K562 (cell line): ENCODE data around the gene MADCAM1. TPM values are rescaled to one million over a fixed set of nuclear protein-coding genes. Genes with fewer than 3 reads are reported as not detected.

Experiments
- ATAC-seq: fragments of 200-7000 bp; cut with Tn5 transposase; 3 replicates; pipeline ENCODE4 v1.9.1; 2020; ENCODE audit warnings: moderate library complexity
- BruUV-seq: library from RNA; stranded (reverse); fragments of 400-500 nt; replicated peaks from 2 replicates; lab custom pipeline; 2021; lab: Mats Ljungman, UMichigan
- CTCF ChIA-PET: fragments of 300-600 bp; formaldehyde crosslinking; extraction: SDS; loops from one replicate; lab custom pipeline; 2021; ENCODE audit warnings: low intra/inter-chr PET ratio; lab: Yijun Ruan, JAX
- POLR2A ChIA-PET: fragments of 300-600, 350-650 bp; sonication (Branson Sonifier 250); formaldehyde crosslinking; extraction: SDS; loops from one replicate; lab custom pipeline; 2021; ENCODE audit warnings: antibody characterized with exemption, inconsistent platforms; lab: Yijun Ruan, JAX
- DNase-seq, 4 experiments: peaks; one replicate each; pipeline versions ENCODE4 v3.0.0 to v3.0.0-alpha.2; 2011 to 2018; ENCODE audit warnings: low spot score in 3 of 4, mixed read lengths in 3 of 4; ENCODE audit errors: extremely low read depth in 1 of 4
- FAIRE-seq: peaks from 2 replicates; lab custom pipeline; 2011; peaks lifted over from hg19 to GRCh38; lab: Jason Lieb, UNC
- H2AFZ ChIP-seq: 2 replicates; pipeline ENCODE4 v1.6.0; 2011; ENCODE audit warnings: low read depth, low read length, control low read depth, inconsistent platforms
- H3K27ac ChIP-seq: fragments of 200-600 bp; 3 replicates; pipeline ENCODE4 v1.8.0; 2011; ENCODE audit warnings: low read depth, mild to moderate bottlenecking, control low read depth, inconsistent platforms, low read length, moderate library complexity, mixed read lengths; ENCODE audit errors: extremely low read depth
- H3K27me3 ChIP-seq, 2 experiments: fragments of 300-600 bp in 1 of 2; 2 replicates in 1 of 2; 3 replicates in 1 of 2; pipeline versions ENCODE4 v1.6.0 to v1.8.0; 2011; ENCODE audit warnings: inconsistent platforms in 2 of 2, low read length in 2 of 2, mild to moderate bottlenecking in 1 of 2, mixed read lengths in 1 of 2, moderate library complexity in 1 of 2; ENCODE audit not compliant: control insufficient read depth in 2 of 2, insufficient read depth in 2 of 2
- H3K36me3 ChIP-seq: fragments of 300-600 bp; 3 replicates; pipeline ENCODE4 v1.8.0; 2011; ENCODE audit warnings: mild to moderate bottlenecking, low read length, inconsistent platforms; ENCODE audit not compliant: control insufficient read depth, insufficient read depth
- H3K4me1 ChIP-seq, 2 experiments: fragments of 200-600 bp in 1 of 2; replicated peaks in 1 of 2; 2 replicates in 1 of 2; 3 replicates in 1 of 2; pipeline versions ENCODE4 v1.5.1 to v1.8.0; 2011; ENCODE audit warnings: inconsistent platforms in 2 of 2, low read length in 2 of 2, mild to moderate bottlenecking in 1 of 2, mixed read lengths in 1 of 2, moderate library complexity in 1 of 2; ENCODE audit not compliant: control insufficient read depth in 2 of 2, insufficient read depth in 2 of 2
- H3K4me2 ChIP-seq: 2 replicates; pipeline ENCODE4 v1.6.1; 2011; ENCODE audit warnings: low read length, control low read depth, inconsistent platforms, mixed read lengths; ENCODE audit not compliant: insufficient read depth
- H3K4me3 ChIP-seq: fragments of 200-600 bp; sonication (generic), shearing (Covaris generic); 2 replicates; pipeline ENCODE4 v1.5.1; 2016; ENCODE audit warnings: control low read depth, inconsistent platforms
- H3K79me2 ChIP-seq: fragments of 200-600 bp; 3 replicates; pipeline ENCODE4 v1.8.0; 2011; ENCODE audit warnings: low read length, inconsistent platforms; ENCODE audit not compliant: control insufficient read depth, insufficient read depth
- H3K9ac ChIP-seq, 2 experiments: 2 replicates each; pipeline versions ENCODE4 v1.6.0 to v1.6.1; 2011; ENCODE audit warnings: low read depth in 2 of 2, low read length in 2 of 2, control low read depth in 1 of 2, inconsistent platforms in 1 of 2, mild to moderate bottlenecking in 1 of 2, mixed read lengths in 1 of 2; ENCODE audit not compliant: insufficient read depth in 1 of 2
- H3K9me1 ChIP-seq: one replicate; pipeline ENCODE4 v1.6.0; 2011; ENCODE audit warnings: inconsistent platforms, mild to moderate bottlenecking, low read length, moderate library complexity; ENCODE audit not compliant: control insufficient read depth, insufficient read depth
- H3K9me3 ChIP-seq: replicated peaks from 2 replicates; pipeline ENCODE4 v1.5.1; 2011; ENCODE audit warnings: low read depth, low read length, inconsistent platforms; ENCODE audit not compliant: control insufficient read depth, insufficient read depth
- H4K20me1 ChIP-seq: replicated peaks from 2 replicates; pipeline ENCODE4 v1.6.1; 2011; ENCODE audit warnings: low read length, inconsistent platforms, mixed read lengths; ENCODE audit not compliant: control insufficient read depth, insufficient read depth
- CCAR2 ChIP-seq: fragments of 200-400 bp; formaldehyde crosslinking; IDR thresholded peaks from 2 replicates; pipeline ENCODE4 v1.6.1; 2017; ENCODE audit warnings: mild to moderate bottlenecking, low read depth, low read length
- DACH1 ChIP-seq: fragments of 450-650 bp; IDR thresholded peaks from 2 replicates; pipeline ENCODE4 v1.6.1; 2018; ENCODE audit not compliant: partially characterized antibody
- PTTG1 ChIP-seq: fragments of 450-650 bp; IDR thresholded peaks from 2 replicates; pipeline ENCODE4 v1.6.1; 2016; ENCODE audit warnings: low read depth, mild to moderate bottlenecking, missing genetic modification characterization, missing compliant biosample characterization
- RBM14 ChIP-seq: fragments of 200-400 bp; formaldehyde crosslinking; IDR thresholded peaks from 2 replicates; pipeline ENCODE4 v1.6.1; 2018; ENCODE audit warnings: low read depth, mild to moderate bottlenecking, low read length, moderate library complexity, borderline replicate concordance; ENCODE audit not compliant: insufficient read depth
- ZNF165 ChIP-seq: fragments of 250-450 bp; sonication (Bioruptor Pico); IDR thresholded peaks from 2 replicates; pipeline ENCODE4 v1.4.0; 2020; ENCODE audit warnings: borderline replicate concordance
- WGBS: fragments of 100-300 bp; shearing (Covaris generic); methylation state at CpG from one replicate; pipeline ENCODE4 v1.1.6; 2016; ENCODE audit warnings: low coverage, mixed read lengths; ENCODE audit not compliant: insufficient coverage; ENCODE audit errors: missing lambda C conversion rate; 5-methylcytosine and 5-hydroxymethylcytosine counted together
- in situ Hi-C: fragments of 300-500 bp; cut with MboI; formaldehyde crosslinking; loops from 4 replicates; pipeline ENCODE4 v1.15.0; 2018; ENCODE audit warnings: inconsistent platforms, mixed read lengths
- intact Hi-C: fragments of 100-400 bp; cut with micrococcal nuclease; formaldehyde crosslinking; loops from 2 replicates; pipeline ENCODE4 v1.14.2; 2022
- polyA plus RNA-seq, 8 experiments: library from polyadenylated mRNA; depleted of rRNA in 4 of 8; stranded (reverse) in 5 of 8; unstranded in 3 of 8; fragments of >200 nt; fragmentation: Nextera tagmentation in 2 of 8; fragmentation: Illumina TruSeq in 1 of 8; extraction: Ambion mirVana in 2 of 8; extraction: Trizol in 1 of 8; gene quantifications; 2 replicates each; pipeline versions ENCODE4 v1.2.1 to v1.2.3, GENCODE V29; 2011 to 2014; ENCODE audit warnings: inconsistent platforms in 1 of 8, missing spikeins in 1 of 8
- total RNA-seq, 7 experiments: library from RNA; depleted of rRNA in 6 of 7; stranded (reverse); fragments of >200 nt in 6 of 7; fragmentation: Illumina TruSeq in 2 of 7; extraction: Trizol in 2 of 7; gene quantifications; 2 replicates each; pipeline versions ENCODE4 v1.2.1 to v1.2.3, GENCODE V29; 2011 to 2021; ENCODE audit warnings: low replicate concordance in 1 of 7
- TF ChIP-seq, protein P1 (sequence below), 2 experiments: IDR thresholded peaks; 2 replicates each; pipeline ENCODE4 v1.6.1; 2011; ENCODE audit warnings: borderline replicate concordance in 1 of 2, control low read depth in 1 of 2, low read depth in 1 of 2, low read length in 1 of 2, mild to moderate bottlenecking in 1 of 2, mixed read lengths in 1 of 2, moderate library complexity in 1 of 2; ENCODE audit not compliant: insufficient read depth in 1 of 2, insufficient read length in 1 of 2, poor library complexity in 1 of 2, severe bottlenecking in 1 of 2; ENCODE audit errors: extremely low read depth in 1 of 2
- TF ChIP-seq, protein P2 (sequence below): sonication (generic); formaldehyde crosslinking; IDR thresholded peaks from 2 replicates; pipeline ENCODE4 v1.8.0; 2022; ENCODE audit warnings: missing genetic modification reagents, mild to moderate bottlenecking, moderate library complexity, borderline replicate concordance
- TF ChIP-seq, protein P3 (sequence below): sonication (generic); formaldehyde crosslinking; IDR thresholded peaks from 2 replicates; pipeline ENCODE4 v1.8.0; 2023; ENCODE audit warnings: mild to moderate bottlenecking, missing genetic modification reagents
- TF ChIP-seq, protein P4 (sequence below), 3 experiments: fragments of 200-800 bp in 1 of 3; sonication (Bioruptor generic) in 1 of 3; sonication (generic) in 1 of 3; formaldehyde crosslinking in 1 of 3; IDR thresholded peaks; 2 replicates each; pipeline versions ENCODE4 v1.6.1 to v1.8.0; 2016 to 2022; ENCODE audit warnings: mild to moderate bottlenecking in 2 of 3, missing compliant biosample characterization in 2 of 3, missing genetic modification characterization in 2 of 3, missing genetic modification reagents in 1 of 3

Gene MADCAM1
- total and polyA plus RNA-seq, 9 of the 15 experiments (the other 6 are each of a cell fraction or from before 2014, with no cell fraction given): 0.09 to 0.36 (median 0.09) TPM; not detected in 6

DNA sequence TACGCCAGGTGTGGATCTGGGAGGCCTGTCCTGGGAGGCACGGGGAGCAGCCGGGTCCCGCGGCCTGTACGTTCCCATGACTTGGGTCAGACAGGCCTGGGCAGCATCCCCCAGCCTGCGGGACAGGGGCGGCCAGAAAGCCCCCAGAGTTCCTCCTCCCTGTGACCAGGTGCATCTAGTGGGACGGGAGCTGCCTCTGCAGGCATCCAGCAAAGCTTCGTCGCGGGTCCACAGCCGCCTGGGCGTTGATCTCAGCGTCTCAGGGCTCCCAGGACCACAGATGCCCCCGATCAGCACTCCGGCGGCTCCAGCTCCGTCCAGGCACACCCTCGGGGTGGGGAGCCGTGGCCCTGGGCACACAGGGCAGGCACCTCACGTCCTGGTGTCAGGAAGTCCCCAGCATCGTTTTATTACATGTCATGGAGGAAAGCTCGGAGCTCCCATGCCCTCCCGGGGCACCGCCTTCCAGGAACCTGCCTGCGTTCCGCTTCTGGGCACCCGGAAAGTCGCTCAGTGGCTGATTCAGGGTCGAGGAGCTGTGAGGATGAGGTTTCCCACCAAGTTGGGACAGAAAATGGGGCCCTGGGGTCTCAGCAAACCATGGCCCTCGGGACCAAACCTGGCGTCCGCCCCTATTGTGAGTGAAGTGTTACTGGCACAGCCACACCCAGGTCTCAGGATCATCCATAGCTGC, 46.0 kb downstream of the MADCAM1 start (continued):
- TF ChIP-seq, protein P1, sequence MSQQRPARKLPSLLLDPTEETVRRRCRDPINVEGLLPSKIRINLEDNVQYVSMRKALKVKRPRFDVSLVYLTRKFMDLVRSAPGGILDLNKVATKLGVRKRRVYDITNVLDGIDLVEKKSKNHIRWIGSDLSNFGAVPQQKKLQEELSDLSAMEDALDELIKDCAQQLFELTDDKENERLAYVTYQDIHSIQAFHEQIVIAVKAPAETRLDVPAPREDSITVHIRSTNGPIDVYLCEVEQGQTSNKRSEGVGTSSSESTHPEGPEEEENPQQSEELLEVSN (IDR thresholded peaks at IDR 0.05; ENCODE audit: borderline replicate concordance in 1 of 2, extremely low read depth in 1 of 2, insufficient read depth in 1 of 2, insufficient read length in 1 of 2, low read depth in 1 of 2, low read length in 1 of 2, poor library complexity in 1 of 2, severe bottlenecking in 1 of 2): no peak
- TF ChIP-seq, protein P2, sequence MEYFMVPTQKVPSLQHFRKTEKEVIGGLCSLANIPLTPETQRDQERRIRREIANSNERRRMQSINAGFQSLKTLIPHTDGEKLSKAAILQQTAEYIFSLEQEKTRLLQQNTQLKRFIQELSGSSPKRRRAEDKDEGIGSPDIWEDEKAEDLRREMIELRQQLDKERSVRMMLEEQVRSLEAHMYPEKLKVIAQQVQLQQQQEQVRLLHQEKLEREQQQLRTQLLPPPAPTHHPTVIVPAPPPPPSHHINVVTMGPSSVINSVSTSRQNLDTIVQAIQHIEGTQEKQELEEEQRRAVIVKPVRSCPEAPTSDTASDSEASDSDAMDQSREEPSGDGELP: no peak
- TF ChIP-seq PTTG1 (tag): no peak

DNA sequence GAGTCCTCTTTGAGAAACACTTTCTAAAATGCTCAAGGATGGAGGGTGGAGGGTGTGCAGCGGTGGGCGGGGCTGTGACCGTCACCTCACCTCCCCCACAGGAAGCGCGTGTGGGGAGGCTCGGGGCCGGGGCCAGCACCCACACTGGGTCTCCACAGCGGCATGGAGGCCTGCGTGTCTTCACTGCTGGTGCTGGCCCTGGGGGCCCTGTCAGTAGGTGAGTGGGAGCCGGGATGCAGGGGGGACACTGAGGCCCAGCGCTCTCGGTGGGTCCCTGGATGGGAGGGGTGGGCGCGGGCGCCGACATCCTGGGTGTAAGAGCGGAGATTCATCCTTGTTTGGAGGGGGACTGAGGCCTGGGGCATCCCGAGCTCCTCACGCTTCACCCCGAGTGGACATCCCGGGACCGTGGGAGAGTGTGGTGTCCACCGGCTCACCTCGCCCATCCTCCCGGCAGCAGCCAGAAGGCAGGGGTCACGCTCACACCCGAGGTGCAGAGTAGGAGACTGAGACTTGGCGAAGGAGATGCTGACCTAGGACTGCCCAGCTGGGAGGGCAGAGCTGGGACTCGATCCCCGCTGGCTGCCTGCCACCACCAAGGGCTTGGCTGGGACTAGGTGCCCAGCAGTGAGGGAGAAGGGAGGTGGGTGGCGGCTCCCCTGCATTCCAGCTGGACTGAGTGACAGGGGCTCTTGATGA, 47.8 kb downstream of the MADCAM1 start, which contains the start of gene GZMM:
Gene GZMM, plus strand, starts transcription at position 144 of the 699 bp plus-strand sequence. Its CDS starts 19 bp downstream, at position 163.
- POLR2A ChIA-PET: no interaction called here
- peak within 1 kb of the TSS in 1 of 2 experiments; percentile 78; a peak in 3 of 4 replicates for H3K9ac ChIP-seq
- no peak for FAIRE-seq
- TF ChIP-seq, protein P3, sequence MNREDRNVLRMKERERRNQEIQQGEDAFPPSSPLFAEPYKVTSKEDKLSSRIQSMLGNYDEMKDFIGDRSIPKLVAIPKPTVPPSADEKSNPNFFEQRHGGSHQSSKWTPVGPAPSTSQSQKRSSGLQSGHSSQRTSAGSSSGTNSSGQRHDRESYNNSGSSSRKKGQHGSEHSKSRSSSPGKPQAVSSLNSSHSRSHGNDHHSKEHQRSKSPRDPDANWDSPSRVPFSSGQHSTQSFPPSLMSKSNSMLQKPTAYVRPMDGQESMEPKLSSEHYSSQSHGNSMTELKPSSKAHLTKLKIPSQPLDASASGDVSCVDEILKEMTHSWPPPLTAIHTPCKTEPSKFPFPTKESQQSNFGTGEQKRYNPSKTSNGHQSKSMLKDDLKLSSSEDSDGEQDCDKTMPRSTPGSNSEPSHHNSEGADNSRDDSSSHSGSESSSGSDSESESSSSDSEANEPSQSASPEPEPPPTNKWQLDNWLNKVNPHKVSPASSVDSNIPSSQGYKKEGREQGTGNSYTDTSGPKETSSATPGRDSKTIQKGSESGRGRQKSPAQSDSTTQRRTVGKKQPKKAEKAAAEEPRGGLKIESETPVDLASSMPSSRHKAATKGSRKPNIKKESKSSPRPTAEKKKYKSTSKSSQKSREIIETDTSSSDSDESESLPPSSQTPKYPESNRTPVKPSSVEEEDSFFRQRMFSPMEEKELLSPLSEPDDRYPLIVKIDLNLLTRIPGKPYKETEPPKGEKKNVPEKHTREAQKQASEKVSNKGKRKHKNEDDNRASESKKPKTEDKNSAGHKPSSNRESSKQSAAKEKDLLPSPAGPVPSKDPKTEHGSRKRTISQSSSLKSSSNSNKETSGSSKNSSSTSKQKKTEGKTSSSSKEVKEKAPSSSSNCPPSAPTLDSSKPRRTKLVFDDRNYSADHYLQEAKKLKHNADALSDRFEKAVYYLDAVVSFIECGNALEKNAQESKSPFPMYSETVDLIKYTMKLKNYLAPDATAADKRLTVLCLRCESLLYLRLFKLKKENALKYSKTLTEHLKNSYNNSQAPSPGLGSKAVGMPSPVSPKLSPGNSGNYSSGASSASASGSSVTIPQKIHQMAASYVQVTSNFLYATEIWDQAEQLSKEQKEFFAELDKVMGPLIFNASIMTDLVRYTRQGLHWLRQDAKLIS (CRISPR knock-in tag): 0 out of 2 replicates have a peak, but pooled peaks have one; percentile 17
- TF ChIP-seq DACH1 (no peak), RBM14 (no peak), ZNF165 (CRISPR knock-in tag) (no peak), CCAR2 (no peak)
- TF ChIP-seq, protein P4, sequence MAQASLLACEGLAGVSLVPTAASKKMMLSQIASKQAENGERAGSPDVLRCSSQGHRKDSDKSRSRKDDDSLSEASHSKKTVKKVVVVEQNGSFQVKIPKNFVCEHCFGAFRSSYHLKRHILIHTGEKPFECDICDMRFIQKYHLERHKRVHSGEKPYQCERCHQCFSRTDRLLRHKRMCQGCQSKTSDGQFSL (CRISPR knock-in tag; IDR thresholded peaks at IDR 0.05): 0 out of 2 replicates have a peak, but pooled peaks have one; percentile 29
- TF ChIP-seq, protein P4 (tag; IDR thresholded peaks at IDR 0.05): no peak

More for the DNA sequence above, 47.8 kb downstream of the MADCAM1 start, which contains the start of gene GZMM:
- DNase-seq (peak; percentile 60 to 69 (median 65)), ATAC-seq (peak; percentile 81)
- CTCF ChIA-PET: interaction anchor here (0.6 kb wide), 1 partner anchor 476 kb away, joined by 3 read pairs; no protein-coding TSS in a partner anchor
- WGBS: 19% methylated on average over 27 of the region's 31 CpGs
- Histone ChIP-seq H3K4me3 (0 out of 2 replicates have a peak within 1 kb of the TSS, but pooled peaks have one; percentile 19), H2AFZ (no peak within 1 kb of the TSS), H3K4me2 (peak within 1 kb of the TSS; percentile 46), H3K4me1 (peaks cover 8 to 52% of the 10 kb centered on the region in 2 experiments), H3K9me1 (no peaks in the 10 kb centered on the region), H3K79me2 (no peaks in the 10 kb centered on the region), H3K9me3 (no peaks in the 10 kb centered on the region), H4K20me1 (no peaks in the 10 kb centered on the region; the same call in 1 of the 2 replicates), H3K36me3 (peaks cover 28% of the 10 kb centered on the region; the same call in 2 of the 3 replicates), H3K27me3 (no peaks in the 10 kb centered on the region), H3K27ac (no peak within 1 kb of the TSS)
- BruUV-seq: no TSS peak
- intact Hi-C loops: no loop called here
- in situ Hi-C loops: no loop called here
